ENCODE measurements around the gene IGFBPL1. TPM values are rescaled to one million over a fixed set of nuclear protein-coding genes. Genes with fewer than 3 reads are reported as not detected.

IGFBPL1 gene
- total and polyA plus RNA-seq, 4 donors, result 0.08 TPM; not detected in 3

DNA sequence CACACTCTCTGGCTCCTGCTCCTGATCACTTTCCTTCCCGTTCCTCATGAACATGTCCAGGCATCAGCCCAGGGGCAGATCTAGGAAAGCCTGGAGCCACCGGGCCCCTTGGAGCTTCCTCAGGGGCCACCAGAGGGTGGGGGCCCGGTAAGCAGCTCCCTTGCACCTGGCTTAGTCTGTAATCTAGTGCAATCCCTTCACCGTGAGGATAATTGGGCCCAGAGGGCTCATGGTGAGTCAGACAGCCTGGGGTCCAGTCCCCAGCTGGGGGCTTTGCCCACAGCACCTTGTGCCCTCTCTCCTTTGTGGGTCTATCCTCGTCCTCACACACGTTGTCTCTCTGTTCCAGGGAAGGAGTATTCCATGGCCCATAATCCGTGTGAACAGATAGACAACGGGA is 42.1 kb downstream of the IGFBPL1 start:
- WGBS, result 93% methylated on average over 8 of the region's 8 CpGs
- H3K9me3 ChIP-seq (ENCODE audit: control insufficient read depth in 4 of 4, low read length in 3 of 4), result peaks cover 2 to 10% (median 4%) of the 10 kb centered on the region in 4 donors
- H3K27ac ChIP-seq (ENCODE audit: low read depth in 1 of 2, low read length in 2 of 2), result peak overlapping the region in 1 of 2 donors; percentile 58
- DNase-seq (ENCODE audit: low spot score), result no peak
- no peak overlapping the region for H3K4me3 ChIP-seq (ENCODE audit: low read depth in 1 of 3, low read length in 3 of 3)
- H3K9ac ChIP-seq (ENCODE audit: low read depth in 1 of 2, low read length in 2 of 2), result no peak overlapping the region
- peaks cover 11 to 32% (median 21%) of the 10 kb centered on the region in 4 donors for H3K4me1 ChIP-seq (ENCODE audit: control insufficient read depth in 4 of 4, insufficient read depth in 4 of 4, low read length in 3 of 4)
- TF ChIP-seq NR2F2 (IDR thresholded peaks at IDR 0.05) (no peak), RAD21 (IDR thresholded peaks at IDR 0.05) (no peak), CTCF (IDR thresholded peaks at IDR 0.05; ENCODE audit: low read depth, low read length, missing input control) (no peak), JUND (IDR thresholded peaks at IDR 0.05) (no peak), SP1 (IDR thresholded peaks at IDR 0.05) (no peak), RXRA (IDR thresholded peaks at IDR 0.05) (no peak), FOXA1 (IDR thresholded peaks at IDR 0.05) (no peak), HNF4G (IDR thresholded peaks at IDR 0.05) (no peak), MAX (IDR thresholded peaks at IDR 0.05) (no peak), YY1 (IDR thresholded peaks at IDR 0.05) (no peak), HNF4A (conservative IDR thresholded peaks at IDR 0.05) (no peak), FOXA2 (IDR thresholded peaks at IDR 0.05) (no peak), TAF1 (conservative IDR thresholded peaks at IDR 0.05) (no peak), EGR1 (IDR thresholded peaks at IDR 0.05; ENCODE audit: low read depth in 2 of 2) (no peak), GABPA (IDR thresholded peaks at IDR 0.05 in 1 of 2, conservative IDR thresholded peaks at IDR 0.05 in 1 of 2) (no peak)
- TF ChIP-seq, protein P1, sequence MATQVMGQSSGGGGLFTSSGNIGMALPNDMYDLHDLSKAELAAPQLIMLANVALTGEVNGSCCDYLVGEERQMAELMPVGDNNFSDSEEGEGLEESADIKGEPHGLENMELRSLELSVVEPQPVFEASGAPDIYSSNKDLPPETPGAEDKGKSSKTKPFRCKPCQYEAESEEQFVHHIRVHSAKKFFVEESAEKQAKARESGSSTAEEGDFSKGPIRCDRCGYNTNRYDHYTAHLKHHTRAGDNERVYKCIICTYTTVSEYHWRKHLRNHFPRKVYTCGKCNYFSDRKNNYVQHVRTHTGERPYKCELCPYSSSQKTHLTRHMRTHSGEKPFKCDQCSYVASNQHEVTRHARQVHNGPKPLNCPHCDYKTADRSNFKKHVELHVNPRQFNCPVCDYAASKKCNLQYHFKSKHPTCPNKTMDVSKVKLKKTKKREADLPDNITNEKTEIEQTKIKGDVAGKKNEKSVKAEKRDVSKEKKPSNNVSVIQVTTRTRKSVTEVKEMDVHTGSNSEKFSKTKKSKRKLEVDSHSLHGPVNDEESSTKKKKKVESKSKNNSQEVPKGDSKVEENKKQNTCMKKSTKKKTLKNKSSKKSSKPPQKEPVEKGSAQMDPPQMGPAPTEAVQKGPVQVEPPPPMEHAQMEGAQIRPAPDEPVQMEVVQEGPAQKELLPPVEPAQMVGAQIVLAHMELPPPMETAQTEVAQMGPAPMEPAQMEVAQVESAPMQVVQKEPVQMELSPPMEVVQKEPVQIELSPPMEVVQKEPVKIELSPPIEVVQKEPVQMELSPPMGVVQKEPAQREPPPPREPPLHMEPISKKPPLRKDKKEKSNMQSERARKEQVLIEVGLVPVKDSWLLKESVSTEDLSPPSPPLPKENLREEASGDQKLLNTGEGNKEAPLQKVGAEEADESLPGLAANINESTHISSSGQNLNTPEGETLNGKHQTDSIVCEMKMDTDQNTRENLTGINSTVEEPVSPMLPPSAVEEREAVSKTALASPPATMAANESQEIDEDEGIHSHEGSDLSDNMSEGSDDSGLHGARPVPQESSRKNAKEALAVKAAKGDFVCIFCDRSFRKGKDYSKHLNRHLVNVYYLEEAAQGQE (IDR thresholded peaks at IDR 0.05), result no peak
- TF ChIP-seq, protein P2, sequence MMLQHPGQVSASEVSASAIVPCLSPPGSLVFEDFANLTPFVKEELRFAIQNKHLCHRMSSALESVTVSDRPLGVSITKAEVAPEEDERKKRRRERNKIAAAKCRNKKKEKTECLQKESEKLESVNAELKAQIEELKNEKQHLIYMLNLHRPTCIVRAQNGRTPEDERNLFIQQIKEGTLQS (IDR thresholded peaks at IDR 0.05), result no peak
- TF ChIP-seq, protein P3, sequence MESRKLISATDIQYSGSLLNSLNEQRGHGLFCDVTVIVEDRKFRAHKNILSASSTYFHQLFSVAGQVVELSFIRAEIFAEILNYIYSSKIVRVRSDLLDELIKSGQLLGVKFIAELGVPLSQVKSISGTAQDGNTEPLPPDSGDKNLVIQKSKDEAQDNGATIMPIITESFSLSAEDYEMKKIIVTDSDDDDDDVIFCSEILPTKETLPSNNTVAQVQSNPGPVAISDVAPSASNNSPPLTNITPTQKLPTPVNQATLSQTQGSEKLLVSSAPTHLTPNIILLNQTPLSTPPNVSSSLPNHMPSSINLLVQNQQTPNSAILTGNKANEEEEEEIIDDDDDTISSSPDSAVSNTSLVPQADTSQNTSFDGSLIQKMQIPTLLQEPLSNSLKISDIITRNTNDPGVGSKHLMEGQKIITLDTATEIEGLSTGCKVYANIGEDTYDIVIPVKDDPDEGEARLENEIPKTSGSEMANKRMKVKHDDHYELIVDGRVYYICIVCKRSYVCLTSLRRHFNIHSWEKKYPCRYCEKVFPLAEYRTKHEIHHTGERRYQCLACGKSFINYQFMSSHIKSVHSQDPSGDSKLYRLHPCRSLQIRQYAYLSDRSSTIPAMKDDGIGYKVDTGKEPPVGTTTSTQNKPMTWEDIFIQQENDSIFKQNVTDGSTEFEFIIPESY (IDR thresholded peaks at IDR 0.05), result no peak
- H3K27me3 ChIP-seq (ENCODE audit: control insufficient read depth in 4 of 4, insufficient read depth in 4 of 4, low read length in 3 of 4), result no peaks in the 10 kb centered on the region
- no peaks in the 10 kb centered on the region for H3K36me3 ChIP-seq (ENCODE audit: control insufficient read depth in 4 of 4, insufficient read depth in 3 of 4, low read depth in 1 of 4, low read length in 3 of 4)

Measured in liver (tissue), 9 donors.